ENCODE measurements around the gene PATL2.

DNA sequence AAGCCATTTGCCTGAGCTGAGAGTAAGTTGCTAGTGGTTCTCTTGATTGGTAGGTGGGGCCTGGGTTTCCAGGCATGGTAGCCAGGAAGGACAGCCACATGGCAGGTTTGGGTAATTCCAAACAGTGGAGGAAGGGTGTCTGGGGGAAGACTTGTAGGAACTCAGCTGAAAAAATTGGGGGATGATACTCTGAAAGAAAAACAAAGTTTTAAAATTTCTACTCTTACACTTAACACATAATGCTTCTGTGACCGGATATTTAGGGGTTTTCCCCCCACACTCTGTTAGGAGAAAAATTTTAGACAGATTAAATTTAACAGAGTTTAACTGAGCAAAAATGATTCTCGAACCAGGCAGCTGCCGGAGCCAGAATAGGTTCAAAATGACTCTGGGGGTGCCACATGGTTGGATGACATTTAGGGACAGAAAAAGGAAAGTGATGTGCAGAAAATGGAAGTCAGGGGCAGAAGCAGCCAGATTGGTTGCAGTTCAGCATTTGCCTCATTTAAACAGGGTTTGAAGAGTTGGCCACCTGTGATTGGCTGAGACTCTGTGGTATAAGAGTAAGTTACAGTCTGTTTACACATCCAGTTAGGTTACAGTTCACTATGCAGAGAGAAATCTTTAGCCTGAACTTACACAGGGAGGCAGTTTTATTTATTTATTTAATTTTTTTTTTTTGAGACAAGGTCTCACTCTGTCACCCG is 8.3 kb upstream of the PATL2 start:
- TF ChIP-seq CTCF (IDR thresholded peaks at IDR 0.05) (no peak), EZH2 (IDR thresholded peaks at IDR 0.05) (no peak)
